Keratinocyte (primary cell): ENCODE measurements around the gene ZNF891.

Source experiments
- EZH2 ChIP-seq: IDR thresholded peaks from one replicate; pipeline ENCODE4 v1.6.1; 2012; ENCODE audit warnings: inconsistent platforms, mild to moderate bottlenecking, low read length, moderate library complexity
- TF ChIP-seq, protein P1 (sequence below), 3 experiments: IDR thresholded peaks in 1 of 3; conservative IDR thresholded peaks in 1 of 3; optimal IDR thresholded peaks in 1 of 3; 2 replicates in 2 of 3; 3 replicates in 1 of 3; pipeline versions ENCODE3 to v1.5.1; 2011; ENCODE audit warnings: low read length in 3 of 3, mild to moderate bottlenecking in 3 of 3, moderate library complexity in 2 of 3, control low read depth in 1 of 3, inconsistent platforms in 1 of 3; ENCODE audit not compliant: insufficient read depth in 2 of 3; ENCODE audit errors: extremely low read depth in 1 of 3

DNA sequence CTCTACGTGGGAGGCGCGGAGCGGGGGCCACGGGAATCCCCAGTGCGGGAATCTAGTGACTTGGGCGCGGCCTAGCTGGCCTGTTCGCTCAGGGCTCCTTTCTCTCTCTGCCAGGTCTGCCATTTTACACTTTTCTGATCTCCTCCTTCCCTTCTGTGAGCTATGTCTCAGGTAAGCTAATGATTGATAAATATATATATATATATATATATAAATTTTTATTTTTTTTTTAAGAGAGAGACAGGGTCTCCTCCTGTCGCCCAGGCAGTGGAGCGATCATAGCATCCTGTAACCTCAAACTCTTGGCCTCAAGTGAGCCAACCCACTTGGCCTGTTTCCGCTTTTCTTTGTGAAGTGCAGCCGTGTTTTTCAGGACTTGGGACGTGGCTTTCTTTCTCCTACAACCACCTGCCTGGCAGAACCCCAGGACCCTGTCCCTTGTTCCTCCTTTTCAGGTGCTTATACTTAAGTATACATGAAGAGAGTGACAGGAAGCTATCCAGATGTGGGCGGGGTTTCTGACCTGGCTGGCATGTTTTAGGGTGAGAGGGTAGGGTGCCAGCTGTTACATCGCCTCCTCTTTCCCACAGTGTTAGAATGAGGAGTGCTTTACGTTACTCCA is 48.8 kb downstream of the ZNF891 start:
- TF ChIP-seq, protein P1, sequence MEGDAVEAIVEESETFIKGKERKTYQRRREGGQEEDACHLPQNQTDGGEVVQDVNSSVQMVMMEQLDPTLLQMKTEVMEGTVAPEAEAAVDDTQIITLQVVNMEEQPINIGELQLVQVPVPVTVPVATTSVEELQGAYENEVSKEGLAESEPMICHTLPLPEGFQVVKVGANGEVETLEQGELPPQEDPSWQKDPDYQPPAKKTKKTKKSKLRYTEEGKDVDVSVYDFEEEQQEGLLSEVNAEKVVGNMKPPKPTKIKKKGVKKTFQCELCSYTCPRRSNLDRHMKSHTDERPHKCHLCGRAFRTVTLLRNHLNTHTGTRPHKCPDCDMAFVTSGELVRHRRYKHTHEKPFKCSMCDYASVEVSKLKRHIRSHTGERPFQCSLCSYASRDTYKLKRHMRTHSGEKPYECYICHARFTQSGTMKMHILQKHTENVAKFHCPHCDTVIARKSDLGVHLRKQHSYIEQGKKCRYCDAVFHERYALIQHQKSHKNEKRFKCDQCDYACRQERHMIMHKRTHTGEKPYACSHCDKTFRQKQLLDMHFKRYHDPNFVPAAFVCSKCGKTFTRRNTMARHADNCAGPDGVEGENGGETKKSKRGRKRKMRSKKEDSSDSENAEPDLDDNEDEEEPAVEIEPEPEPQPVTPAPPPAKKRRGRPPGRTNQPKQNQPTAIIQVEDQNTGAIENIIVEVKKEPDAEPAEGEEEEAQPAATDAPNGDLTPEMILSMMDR (optimal IDR thresholded peaks at IDR 0.05 in 1 of 3, IDR thresholded peaks at IDR 0.05 in 1 of 3, conservative IDR thresholded peaks at IDR 0.05 in 1 of 3; ENCODE audit: extremely low read depth in 1 of 3, insufficient read depth in 2 of 3, low read length in 3 of 3): no peak
- no peak for TF ChIP-seq EZH2
